NCI-H510A treated with DMSO at 0.1 percent for 48 hours (cell line): ENCODE results near the gene SNX24.
"Not testable (repeated sequence)": the region's sequence is repeated elsewhere in the genome, so short reads cannot be mapped to it uniquely, and the experiment has no call there.

Source experiments
- DNase-seq: peaks from one replicate; lab custom pipeline; 2025; lab: John Stamatoyannopoulos, UW

Gene SNX24

GRCh38 chr5:122871661-122872060, 26.2 kb downstream of the SNX24 start:
- no peak for DNase-seq

DNA sequence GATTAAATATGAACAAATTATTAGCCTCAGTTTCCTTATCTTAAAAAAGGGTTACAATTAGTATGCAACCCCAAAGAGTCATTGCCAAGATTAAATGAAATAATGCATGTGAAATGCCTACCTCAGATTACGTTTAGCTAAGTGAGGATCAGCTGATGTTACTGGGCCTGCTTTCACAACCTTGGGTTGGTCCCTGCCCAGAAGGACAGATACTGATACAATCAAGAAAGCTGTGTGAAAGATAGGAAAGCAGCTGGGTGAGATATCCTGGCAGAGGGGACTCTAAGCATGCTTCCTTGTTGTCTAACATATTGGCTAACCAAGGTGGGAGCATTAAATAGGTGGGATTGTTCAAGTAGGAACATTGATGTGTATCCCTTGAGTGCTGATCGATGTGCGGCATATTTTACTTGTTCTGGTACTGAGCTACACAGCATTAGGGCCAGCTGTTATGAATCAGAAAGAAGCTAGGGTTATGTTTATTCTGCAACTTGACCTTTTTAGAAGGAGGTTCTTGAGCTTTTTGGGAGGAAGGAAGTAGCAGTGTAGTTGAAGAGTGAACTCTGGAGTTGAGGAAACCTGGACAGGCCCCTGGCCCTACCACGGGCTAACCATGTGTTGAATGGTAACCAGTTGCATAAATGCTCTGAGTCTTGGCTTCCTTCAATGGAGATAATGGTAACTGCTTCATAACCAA, 28.9 kb downstream of the SNX24 start:
- no peak for DNase-seq

- no peak for DNase-seq
Observed at GRCh38 chr5:122877518-122877917, 32.1 kb downstream of the SNX24 start.

DNA sequence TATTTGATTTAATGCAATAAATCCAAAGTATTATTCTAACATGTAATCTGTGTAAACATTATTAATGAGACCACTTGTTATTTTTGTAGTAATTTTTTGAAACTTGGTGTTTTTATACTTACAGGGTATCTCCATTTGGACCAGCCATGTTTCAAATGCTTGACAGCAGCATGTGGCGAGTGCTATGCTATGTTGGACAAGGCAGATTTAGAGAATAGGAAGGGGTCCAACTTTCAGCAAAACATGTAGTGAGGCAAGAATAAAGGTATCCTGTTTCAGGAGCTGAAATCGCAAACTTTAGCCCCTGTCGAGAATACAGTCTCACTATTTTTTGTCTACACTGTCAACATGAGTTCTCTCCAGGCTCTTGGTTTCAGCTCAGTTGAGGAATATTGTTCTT, 33.7 kb downstream of the SNX24 start:
- DNase-seq: no peak

GRCh38 chr5:122880170-122880689, 34.8 kb downstream of the SNX24 start:
- no peak for DNase-seq

GRCh38 chr5:122880749-122881148, 35.3 kb downstream of the SNX24 start:
- DNase-seq: no peak

DNA sequence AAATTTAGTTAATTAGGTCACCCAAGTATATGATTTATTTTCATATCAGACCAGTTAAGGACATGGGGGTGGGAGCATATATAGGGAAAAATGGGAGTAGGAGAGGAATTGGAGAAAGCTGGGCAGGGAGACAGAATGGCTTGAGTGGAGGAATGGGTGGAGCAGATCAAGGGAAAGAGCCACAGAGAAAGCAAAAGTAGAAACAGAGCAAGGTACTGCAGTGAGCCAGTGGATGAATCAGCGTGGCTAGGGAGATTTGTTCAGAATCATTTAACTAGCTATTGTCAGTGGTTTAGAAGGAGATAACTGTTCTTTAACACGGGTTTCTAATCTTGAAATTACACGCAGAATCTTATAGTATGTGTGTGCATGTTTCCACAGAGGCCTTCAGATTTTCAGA, 37.4 kb downstream of the SNX24 start:
- DNase-seq: no peak

GRCh38 chr5:122885045-122885517, 39.7 kb downstream of the SNX24 start:
- no peak for DNase-seq

DNA sequence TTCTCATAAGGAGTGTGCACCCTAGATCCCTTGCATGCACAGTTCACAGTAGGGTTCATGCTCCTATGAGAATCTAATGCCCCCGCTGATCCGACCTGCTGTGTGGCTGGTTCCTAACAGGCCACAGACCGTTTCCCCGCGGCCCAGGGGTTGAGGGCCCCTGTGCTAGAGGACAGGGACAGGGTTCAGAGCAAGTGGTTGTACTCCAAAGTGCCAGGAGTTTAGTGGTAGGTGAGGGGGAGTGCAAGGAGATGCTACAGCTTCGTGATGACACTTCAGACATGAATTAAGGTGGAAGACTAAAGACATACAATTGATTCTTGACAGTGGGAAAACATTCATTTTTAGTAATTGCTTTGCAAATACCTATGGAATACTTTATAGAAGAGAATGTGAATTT, 40.5 kb downstream of the SNX24 start:
- no peak for DNase-seq

- no peak for DNase-seq
Observed at GRCh38 chr5:122895141-122895540, 49.7 kb downstream of the SNX24 start.

GRCh38 chr5:122896598-122897282, 51.3 kb downstream of the SNX24 start:
- DNase-seq: peak; percentile 14

GRCh38 chr5:122897283-122897602, 51.8 kb downstream of the SNX24 start:
- DNase-seq: no peak

DNA sequence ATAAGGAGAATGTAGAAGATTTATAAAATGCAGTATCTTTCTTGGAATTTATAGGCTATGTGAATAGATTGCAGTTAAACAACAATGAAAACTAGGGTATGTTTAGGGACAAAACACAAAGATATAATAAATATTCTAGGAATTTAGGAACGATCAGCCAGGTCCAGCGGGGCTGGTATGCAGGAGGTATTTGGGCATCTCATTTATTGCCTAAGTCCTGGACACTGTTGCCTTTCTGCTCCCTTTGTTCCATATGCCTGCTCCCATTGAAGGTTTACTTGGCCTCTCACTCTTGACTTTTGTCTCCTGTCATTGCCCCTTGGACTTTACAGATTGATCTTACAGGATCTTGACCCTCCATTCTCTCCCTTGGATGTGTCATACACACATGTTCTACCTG, 55.9 kb downstream of the SNX24 start:
- no peak for DNase-seq

- peak; percentile 21 for DNase-seq
Observed at GRCh38 chr5:122902263-122902662, 56.9 kb downstream of the SNX24 start.

DNA sequence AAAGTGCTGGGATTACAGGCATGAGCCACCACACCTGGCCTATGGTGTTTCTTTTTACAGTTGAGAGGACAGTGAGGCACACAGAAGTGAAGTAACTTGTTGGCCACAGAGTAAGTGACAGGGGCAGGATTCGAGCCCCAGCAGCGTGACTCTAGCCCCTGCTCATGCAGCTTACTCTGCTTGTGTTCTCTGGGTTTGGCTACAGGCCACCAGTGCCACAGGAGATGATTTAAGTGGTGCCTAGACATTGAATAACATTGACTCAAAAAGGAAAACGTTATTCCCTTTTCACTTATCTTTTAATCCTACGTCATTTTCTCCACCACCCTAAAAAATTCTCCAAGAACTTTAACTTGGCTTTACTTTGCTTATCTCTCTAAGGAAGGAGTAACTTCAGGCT, 61.4 kb downstream of the SNX24 start:
- DNase-seq: no peak

GRCh38 chr5:122907276-122907675, 61.9 kb downstream of the SNX24 start:
- no peak for DNase-seq

- DNase-seq: no peak
Observed at GRCh38 chr5:122908108-122908507, 62.7 kb downstream of the SNX24 start.

- DNase-seq: no peak
Observed at GRCh38 chr5:122908662-122909061, 63.2 kb downstream of the SNX24 start.

DNA sequence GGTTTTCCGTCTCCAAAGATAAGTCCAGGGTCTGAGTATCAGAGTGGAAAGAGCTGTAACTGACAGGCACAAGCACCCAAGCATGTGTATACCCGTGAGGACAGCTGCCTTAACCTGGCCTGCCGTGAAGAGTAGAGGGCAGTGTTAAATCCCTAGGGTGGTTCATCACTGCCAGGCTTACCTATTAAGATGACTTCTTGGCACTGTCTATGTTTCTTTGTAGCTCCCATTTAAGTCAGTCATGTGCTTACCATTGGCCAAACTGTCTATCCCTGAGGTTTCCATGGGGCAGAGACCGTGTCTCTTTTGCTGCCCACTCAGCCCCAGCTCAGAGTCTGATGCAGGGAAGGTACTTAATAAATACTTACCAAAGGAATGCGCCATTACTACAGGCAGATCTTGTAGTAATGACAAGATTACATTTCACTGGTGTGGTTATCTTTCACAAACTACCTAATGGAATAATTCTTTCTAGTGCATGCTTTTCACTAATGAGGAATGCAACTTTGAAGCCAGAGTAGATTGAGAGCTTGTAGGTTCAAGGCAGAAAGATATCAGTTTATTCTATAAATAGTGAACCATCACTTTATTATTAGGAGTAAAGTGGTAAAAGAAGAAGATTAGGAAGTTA, 64.2 kb downstream of the SNX24 start:
- no peak for DNase-seq

DNA sequence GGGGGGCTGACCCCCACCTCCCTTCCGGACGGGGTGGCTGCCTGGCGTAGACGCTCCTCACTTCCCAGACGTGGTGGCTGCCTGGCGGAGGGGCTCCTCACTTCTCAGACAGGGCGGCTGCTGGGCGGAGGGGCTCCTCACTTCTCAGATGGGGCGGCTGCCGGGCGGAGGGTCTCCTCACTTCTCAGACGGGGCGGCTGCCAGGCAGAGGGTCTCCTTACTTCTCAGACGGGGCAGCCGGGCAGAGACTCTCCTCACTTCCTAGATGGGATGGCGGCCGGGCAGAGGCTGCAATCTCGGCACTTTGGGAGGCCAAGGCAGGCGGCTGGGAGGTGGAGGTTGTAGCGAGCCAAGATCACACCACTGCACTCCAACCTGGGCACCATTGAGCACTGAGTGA, 68.0 kb downstream of the SNX24 start:
- DNase-seq: not testable (repeated sequence)

DNA sequence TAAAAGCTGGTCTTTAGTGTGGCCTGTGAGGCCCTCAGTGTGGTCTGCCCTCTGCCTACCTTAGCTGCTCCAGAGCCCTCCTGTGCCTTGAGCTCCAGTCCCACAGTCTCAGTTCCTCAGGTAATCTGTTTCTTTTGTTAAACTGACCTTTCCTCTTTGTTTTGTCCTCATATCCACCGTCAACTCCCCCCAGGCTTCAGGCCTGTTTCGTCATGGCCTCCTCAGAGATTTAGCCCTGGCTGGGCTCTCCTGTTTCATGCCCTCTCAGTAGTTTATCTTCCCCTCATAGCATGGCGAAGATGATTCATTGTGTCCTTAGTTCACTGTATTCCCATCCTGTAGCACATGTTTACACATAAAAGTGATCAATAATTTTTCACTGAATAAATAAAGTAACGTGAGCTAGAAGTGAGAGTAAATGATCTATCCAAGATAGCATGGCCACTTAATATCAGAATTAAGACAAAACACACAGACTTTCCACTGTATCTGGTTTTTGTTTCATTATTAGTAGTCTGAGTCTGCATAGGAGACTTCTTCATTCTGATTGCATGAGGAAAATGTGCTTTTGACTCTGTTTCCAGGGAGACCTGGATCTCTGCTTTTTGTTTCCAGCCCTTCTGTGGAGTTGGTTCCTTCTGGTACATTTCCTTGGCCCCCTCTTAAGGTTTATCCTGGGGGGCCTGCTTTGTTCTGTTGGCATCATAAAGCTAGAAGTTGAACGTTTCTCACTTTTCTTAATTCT, 70.5 kb downstream of the SNX24 start:
- no peak for DNase-seq

DNA sequence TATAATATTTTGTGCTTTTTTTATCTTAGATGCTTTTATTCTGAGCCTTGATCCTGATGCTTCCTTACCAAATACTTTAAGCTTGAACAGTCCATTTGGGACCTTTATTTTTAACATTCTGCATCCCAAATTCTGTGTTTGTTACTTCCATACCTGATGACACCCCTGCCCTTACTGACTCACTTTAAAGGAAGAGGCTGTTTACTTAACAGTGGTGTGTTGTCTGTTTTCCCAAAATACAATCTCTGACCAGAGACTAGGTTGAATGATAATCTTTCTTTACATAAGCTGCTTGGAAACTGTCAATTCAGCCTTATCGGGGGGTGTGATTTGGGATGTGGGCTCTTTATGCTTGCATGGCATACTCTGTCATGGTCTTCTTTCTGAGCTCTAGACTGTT, 71.1 kb downstream of the SNX24 start:
- no peak for DNase-seq
